Measurements from ENCODE around the gene CDK6. TPM values are rescaled to one million over a fixed set of nuclear protein-coding genes. Genes with fewer than 3 reads are reported as not detected.

CDK6 gene
- total and polyA plus RNA-seq, 10 of the 15 experiments (the other 5 are each of a cell fraction or from before 2014, with no cell fraction given): 8.0 to 118 (median 45.8) TPM

GRCh38 chr7:92645114-92646061 lies 191.0 kb downstream of the CDK6 start (continued):
- TF ChIP-seq IRF3 (IDR thresholded peaks at IDR 0.05) (no peak), SUPT20H (IDR thresholded peaks at IDR 0.05; ENCODE audit: borderline replicate concordance, control insufficient read depth, low read depth, low read length) (no peak), SRF (IDR thresholded peaks at IDR 0.05; ENCODE audit: low read depth in 2 of 2, low read length in 2 of 2) (no peak), ZNF592 (IDR thresholded peaks at IDR 0.05) (no peak), SP1 (IDR thresholded peaks at IDR 0.05; ENCODE audit: low read depth, low read length) (no peak), TCF7 (IDR thresholded peaks at IDR 0.05; ENCODE audit: borderline replicate concordance) (no peak), USF1 (IDR thresholded peaks at IDR 0.05; ENCODE audit: borderline replicate concordance, extremely low read length, insufficient read depth, low read depth, low read length) (no peak)

Data from GM12878 (cell line).